MM.1S (cell line): ENCODE data around the gene OR2A1.
"Not testable (repeated sequence)": the region's sequence is repeated elsewhere in the genome, so short reads cannot be mapped to it uniquely, and the experiment has no call there.

Experiments
- EZH2 ChIP-seq: fragments of 300-600 bp; sonication (generic); optimal IDR thresholded peaks from 2 replicates; pipeline ENCODE3; 2017; ENCODE audit warnings: low read depth, mild to moderate bottlenecking, antibody characterized with exemption, low read length, mixed read lengths
- TF ChIP-seq, protein P1 (sequence below): fragments of 300-600 bp; sonication (generic); IDR thresholded peaks from 2 replicates; pipeline ENCODE4 v1.5.1; 2016; ENCODE audit warnings: antibody characterized with exemption, low read length, mixed read lengths

GRCh38 chr7:144348625-144349024 is 36.4 kb downstream of the OR2A1 start:
- not testable (repeated sequence) for TF ChIP-seq EZH2
- TF ChIP-seq, protein P1, sequence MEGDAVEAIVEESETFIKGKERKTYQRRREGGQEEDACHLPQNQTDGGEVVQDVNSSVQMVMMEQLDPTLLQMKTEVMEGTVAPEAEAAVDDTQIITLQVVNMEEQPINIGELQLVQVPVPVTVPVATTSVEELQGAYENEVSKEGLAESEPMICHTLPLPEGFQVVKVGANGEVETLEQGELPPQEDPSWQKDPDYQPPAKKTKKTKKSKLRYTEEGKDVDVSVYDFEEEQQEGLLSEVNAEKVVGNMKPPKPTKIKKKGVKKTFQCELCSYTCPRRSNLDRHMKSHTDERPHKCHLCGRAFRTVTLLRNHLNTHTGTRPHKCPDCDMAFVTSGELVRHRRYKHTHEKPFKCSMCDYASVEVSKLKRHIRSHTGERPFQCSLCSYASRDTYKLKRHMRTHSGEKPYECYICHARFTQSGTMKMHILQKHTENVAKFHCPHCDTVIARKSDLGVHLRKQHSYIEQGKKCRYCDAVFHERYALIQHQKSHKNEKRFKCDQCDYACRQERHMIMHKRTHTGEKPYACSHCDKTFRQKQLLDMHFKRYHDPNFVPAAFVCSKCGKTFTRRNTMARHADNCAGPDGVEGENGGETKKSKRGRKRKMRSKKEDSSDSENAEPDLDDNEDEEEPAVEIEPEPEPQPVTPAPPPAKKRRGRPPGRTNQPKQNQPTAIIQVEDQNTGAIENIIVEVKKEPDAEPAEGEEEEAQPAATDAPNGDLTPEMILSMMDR: not testable (repeated sequence)
